DOHH2 (cell line): ENCODE data around the gene MRPS2.

Experiments used
- H3F3A ChIP-seq: fragments of 200-600 bp; sonication (generic), shearing (Covaris generic); 2 replicates; pipeline ENCODE4 v1.6.0; 2016; ENCODE audit warnings: antibody characterized with exemption, mild to moderate bottlenecking; ENCODE audit not compliant: control insufficient read depth, insufficient read depth
- H3K27ac ChIP-seq: fragments of 200-600 bp; sonication (generic); 2 replicates; pipeline ENCODE4 v1.5.1; 2014; ENCODE audit warnings: low read depth, mild to moderate bottlenecking, low read length, moderate library complexity
- H3K27me3 ChIP-seq: fragments of 200-600 bp; sonication (generic); 2 replicates; pipeline ENCODE4 v1.6.1; 2014; ENCODE audit warnings: mild to moderate bottlenecking, low read length, mixed read lengths; ENCODE audit not compliant: control insufficient read depth
- H3K36me3 ChIP-seq: fragments of 200-600 bp; sonication (generic); 2 replicates; pipeline ENCODE4 v1.6.1; 2014; ENCODE audit warnings: mild to moderate bottlenecking, low read length, moderate library complexity, mixed read lengths; ENCODE audit not compliant: control insufficient read depth
- H3K4me1 ChIP-seq: fragments of 200-600 bp; sonication (generic); 2 replicates; pipeline ENCODE4 v1.6.1; 2014; ENCODE audit warnings: mild to moderate bottlenecking, low read length, mixed read lengths; ENCODE audit not compliant: control insufficient read depth
- H3K4me2 ChIP-seq: fragments of 200-600 bp; sonication (generic); 2 replicates; pipeline ENCODE4 v1.6.0; 2014; ENCODE audit warnings: mild to moderate bottlenecking, low read length, moderate library complexity
- H3K4me3 ChIP-seq: fragments of 200-600 bp; sonication (generic); 2 replicates; pipeline ENCODE4 v1.5.1; 2014; ENCODE audit warnings: mild to moderate bottlenecking, low read length, mixed read lengths
- H3K79me2 ChIP-seq: fragments of 200-600 bp; sonication (generic); 2 replicates; pipeline ENCODE4 v1.6.1; 2014; ENCODE audit warnings: mild to moderate bottlenecking, low read length, mixed read lengths; ENCODE audit not compliant: control insufficient read depth
- H3K9me2 ChIP-seq: fragments of 200-600 bp; sonication (generic); replicated peaks from 2 replicates; pipeline ENCODE4 v1.6.1; 2014; ENCODE audit warnings: mild to moderate bottlenecking, low read length, mixed read lengths; ENCODE audit not compliant: control insufficient read depth
- H3K9me3 ChIP-seq: fragments of 200-600 bp; sonication (generic); 2 replicates; pipeline ENCODE4 v1.6.1; 2014; ENCODE audit warnings: antibody characterized with exemption, low read length, mixed read lengths; ENCODE audit not compliant: control insufficient read depth, insufficient read depth
- H4K20me1 ChIP-seq: fragments of 200-600 bp; sonication (generic); 2 replicates; pipeline ENCODE4 v1.6.0; 2014; ENCODE audit warnings: low read depth, mild to moderate bottlenecking, antibody characterized with exemption, low read length, moderate library complexity; ENCODE audit not compliant: control insufficient read depth, insufficient read depth
- EZH2phosphoT487 ChIP-seq: fragments of 200-600 bp; sonication (generic); IDR thresholded peaks from 2 replicates; pipeline ENCODE4 v1.6.1; 2017; ENCODE audit warnings: borderline replicate concordance, mild to moderate bottlenecking, antibody characterized with exemption, low read length, moderate library complexity, mixed read lengths
- TF ChIP-seq, protein P1 (sequence below): fragments of 200-600 bp; sonication (generic); IDR thresholded peaks from one replicate; pipeline ENCODE4 v1.5.1; 2014; ENCODE audit warnings: antibody characterized with exemption, mild to moderate bottlenecking, low read depth, low read length; ENCODE audit not compliant: poor library complexity, severe bottlenecking

MRPS2 gene

DNA sequence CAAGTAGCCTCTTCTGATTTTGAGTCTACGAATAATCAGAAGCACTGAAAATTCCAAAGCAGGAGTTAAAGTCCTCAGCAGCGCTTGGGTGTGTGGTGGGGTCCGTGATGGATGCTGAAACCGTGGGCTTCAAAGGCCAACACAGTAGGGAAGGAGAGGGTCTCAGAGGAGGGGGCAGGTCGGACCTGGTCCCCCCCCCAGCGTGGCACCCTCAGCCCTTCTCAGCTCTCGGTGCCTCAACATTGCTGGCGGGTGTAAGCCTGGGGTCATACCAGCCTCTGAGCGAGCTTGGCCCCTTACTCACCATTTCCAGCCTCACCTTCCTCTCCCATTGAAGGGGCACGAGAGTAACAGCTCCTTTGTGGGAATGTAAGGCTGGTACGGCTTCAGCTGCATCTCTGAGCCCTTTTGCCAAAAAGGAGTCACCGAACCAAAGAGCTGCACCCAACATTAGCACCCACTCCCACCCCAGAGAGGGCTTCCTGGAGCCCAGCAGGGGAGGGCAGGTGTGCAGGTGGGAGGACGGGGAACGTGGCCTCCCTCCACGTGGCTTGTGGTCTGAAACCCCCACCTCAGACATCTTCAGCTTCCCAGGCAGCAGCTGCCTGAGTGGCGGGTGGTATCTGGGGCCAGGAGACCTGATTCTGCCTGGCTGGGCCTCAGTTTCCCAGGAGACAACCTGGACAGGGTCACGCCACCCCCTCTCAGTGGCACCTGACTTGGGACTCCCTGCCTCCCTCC, 14.0 kb downstream of the MRPS2 start:
- H3K27me3 ChIP-seq, result no peaks in the 10 kb centered on the region
- no peaks in the 10 kb centered on the region for H3K36me3 ChIP-seq
- no peak overlapping the region for H3K27ac ChIP-seq
- H3K4me3 ChIP-seq, result no peak overlapping the region
- H3K4me1 ChIP-seq, result no peaks in the 10 kb centered on the region
- no peaks in the 10 kb centered on the region for H4K20me1 ChIP-seq
- no peak overlapping the region for H3K4me2 ChIP-seq
- H3K9me2 ChIP-seq, result no peaks in the 10 kb centered on the region
- H3F3A ChIP-seq, result no peaks in the 10 kb centered on the region
- no peaks in the 10 kb centered on the region for H3K79me2 ChIP-seq
- TF ChIP-seq, protein P1, sequence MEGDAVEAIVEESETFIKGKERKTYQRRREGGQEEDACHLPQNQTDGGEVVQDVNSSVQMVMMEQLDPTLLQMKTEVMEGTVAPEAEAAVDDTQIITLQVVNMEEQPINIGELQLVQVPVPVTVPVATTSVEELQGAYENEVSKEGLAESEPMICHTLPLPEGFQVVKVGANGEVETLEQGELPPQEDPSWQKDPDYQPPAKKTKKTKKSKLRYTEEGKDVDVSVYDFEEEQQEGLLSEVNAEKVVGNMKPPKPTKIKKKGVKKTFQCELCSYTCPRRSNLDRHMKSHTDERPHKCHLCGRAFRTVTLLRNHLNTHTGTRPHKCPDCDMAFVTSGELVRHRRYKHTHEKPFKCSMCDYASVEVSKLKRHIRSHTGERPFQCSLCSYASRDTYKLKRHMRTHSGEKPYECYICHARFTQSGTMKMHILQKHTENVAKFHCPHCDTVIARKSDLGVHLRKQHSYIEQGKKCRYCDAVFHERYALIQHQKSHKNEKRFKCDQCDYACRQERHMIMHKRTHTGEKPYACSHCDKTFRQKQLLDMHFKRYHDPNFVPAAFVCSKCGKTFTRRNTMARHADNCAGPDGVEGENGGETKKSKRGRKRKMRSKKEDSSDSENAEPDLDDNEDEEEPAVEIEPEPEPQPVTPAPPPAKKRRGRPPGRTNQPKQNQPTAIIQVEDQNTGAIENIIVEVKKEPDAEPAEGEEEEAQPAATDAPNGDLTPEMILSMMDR, result no peak
- TF ChIP-seq EZH2phosphoT487, result no peak
- H3K9me3 ChIP-seq, result no peaks in the 10 kb centered on the region

DNA sequence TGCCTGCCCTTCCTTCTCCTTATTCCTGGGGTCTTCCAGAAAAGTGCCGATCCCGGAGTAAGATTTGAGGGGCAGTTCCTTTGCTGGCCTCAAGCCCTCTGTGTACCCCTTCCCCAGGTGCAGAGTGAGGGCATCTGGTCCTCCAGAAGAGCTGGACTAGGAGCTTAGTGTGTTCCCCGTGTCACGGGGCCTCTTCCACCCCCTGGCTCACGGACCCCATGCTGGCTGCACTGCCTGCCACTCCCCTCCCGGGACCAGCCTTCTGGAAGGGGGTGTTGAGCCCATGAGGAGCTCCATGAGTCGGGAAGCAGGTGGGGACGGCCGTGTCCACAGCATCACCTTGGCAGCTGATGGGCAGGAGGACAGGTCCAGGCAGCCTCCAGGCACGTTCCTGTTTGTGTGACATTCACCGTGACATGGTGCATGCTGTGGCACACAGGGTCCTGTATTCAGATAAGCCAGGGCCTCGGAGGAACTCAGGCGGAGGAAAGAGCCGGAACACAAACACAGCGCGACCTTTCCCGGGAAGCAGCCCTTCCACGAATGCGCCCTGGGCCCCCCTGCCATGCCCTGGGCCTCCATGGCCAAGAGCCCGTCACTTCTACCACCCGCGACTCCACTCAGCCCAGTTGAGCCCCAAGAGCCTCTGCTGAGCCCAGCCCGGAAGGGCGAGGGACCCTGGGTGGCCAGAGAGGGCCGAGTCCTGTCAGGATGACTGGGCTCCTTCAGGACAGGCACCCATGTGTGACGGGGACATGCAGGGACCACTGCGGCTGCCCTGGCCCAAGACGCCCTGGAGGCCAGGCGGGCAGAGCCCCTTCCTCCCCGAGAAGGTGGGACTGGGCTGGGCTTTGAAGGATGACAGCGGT, 14.8 kb downstream of the MRPS2 start:
- no peaks in the 10 kb centered on the region for H3K79me2 ChIP-seq
- TF ChIP-seq EZH2phosphoT487, result no peak
- TF ChIP-seq, protein P1, result no peak
- no peaks in the 10 kb centered on the region for H3K9me3 ChIP-seq
- no peaks in the 10 kb centered on the region for H3K36me3 ChIP-seq
- H3K27ac ChIP-seq, result no peak overlapping the region
- no peak overlapping the region for H3K4me3 ChIP-seq
- H3K4me1 ChIP-seq, result no peaks in the 10 kb centered on the region
- H3K27me3 ChIP-seq, result no peaks in the 10 kb centered on the region
- H3K4me2 ChIP-seq, result no peak overlapping the region
- H4K20me1 ChIP-seq, result no peaks in the 10 kb centered on the region
- no peaks in the 10 kb centered on the region for H3F3A ChIP-seq
- H3K9me2 ChIP-seq, result no peaks in the 10 kb centered on the region

DNA sequence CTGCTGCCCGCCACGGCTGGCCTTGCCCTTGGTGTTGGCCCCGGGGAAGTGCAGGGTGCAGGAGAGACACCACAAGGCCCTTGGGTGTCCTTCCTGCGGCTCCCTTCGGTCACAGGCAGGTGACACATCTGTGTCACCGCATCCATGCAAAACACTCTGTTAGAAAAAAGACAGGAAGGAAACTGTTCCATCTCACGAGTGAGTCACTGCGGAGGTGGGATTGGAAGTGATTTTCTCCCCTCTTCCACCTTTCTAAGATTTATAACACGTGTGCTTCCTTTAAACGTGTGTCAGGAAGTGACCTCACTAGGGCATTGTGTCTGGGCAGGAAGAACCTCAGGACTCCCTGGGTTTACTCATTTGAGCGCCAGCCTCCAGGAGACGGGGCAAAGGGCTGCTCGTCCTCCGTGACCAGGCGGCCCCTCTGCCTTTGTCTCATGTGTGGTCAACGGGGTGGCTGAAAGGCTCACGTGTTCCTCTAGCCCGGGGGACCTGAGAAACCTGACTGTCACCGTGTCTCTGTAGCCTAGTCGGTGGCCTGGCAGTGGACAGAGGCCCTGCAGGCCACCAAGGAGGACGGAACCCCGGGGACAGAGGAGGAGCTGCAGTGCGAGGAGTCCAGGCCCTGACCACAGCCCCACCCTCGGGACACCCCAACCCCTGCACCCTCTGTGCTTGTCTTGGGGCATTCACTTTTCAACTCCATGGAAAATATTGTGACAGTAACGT, 15.8 kb downstream of the MRPS2 start:
- Histone ChIP-seq H3K27ac (no peak overlapping the region), H3K9me2 (no peaks in the 10 kb centered on the region), H3K79me2 (no peaks in the 10 kb centered on the region), H4K20me1 (no peaks in the 10 kb centered on the region), H3K9me3 (no peaks in the 10 kb centered on the region), H3K4me1 (no peaks in the 10 kb centered on the region), H3K36me3 (no peaks in the 10 kb centered on the region), H3F3A (no peaks in the 10 kb centered on the region), H3K27me3 (no peaks in the 10 kb centered on the region), H3K4me3 (no peak overlapping the region), H3K4me2 (no peak overlapping the region)
- TF ChIP-seq, protein P1, result no peak
- TF ChIP-seq EZH2phosphoT487, result no peak
